Osteocyte (in vitro differentiated cells): ENCODE data around the gene SCYGR4. TPM values are rescaled to one million over a fixed set of nuclear protein-coding genes. Genes with fewer than 3 reads are reported as not detected.

Experiments used
- DNase-seq: peaks from one replicate; pipeline ENCODE4 v3.0.0; 2021; ENCODE audit warnings: mixed read lengths; ENCODE audit not compliant: unreplicated experiment; ENCODE audit errors: extremely low spot score
- H3K27ac Mint-ChIP-seq: one replicate; pipeline ENCODE4 v1.8.0; 2021; ENCODE audit warnings: mild to moderate bottlenecking, mixed read lengths; ENCODE audit not compliant: unreplicated experiment
- H3K27me3 Mint-ChIP-seq: one replicate; pipeline ENCODE4 v1.8.0; 2021; ENCODE audit warnings: mixed read lengths; ENCODE audit not compliant: unreplicated experiment
- H3K36me3 Mint-ChIP-seq: one replicate; pipeline ENCODE4 v1.8.0; 2021; ENCODE audit warnings: mixed read lengths; ENCODE audit not compliant: unreplicated experiment
- H3K4me1 Mint-ChIP-seq: one replicate; pipeline ENCODE4 v1.8.0; 2021; ENCODE audit warnings: mixed read lengths; ENCODE audit not compliant: unreplicated experiment
- H3K4me3 Mint-ChIP-seq: one replicate; pipeline ENCODE4 v1.8.0; 2021; ENCODE audit warnings: mild to moderate bottlenecking, moderate library complexity, mixed read lengths; ENCODE audit not compliant: unreplicated experiment
- H3K9me3 Mint-ChIP-seq: one replicate; pipeline ENCODE4 v1.8.0; 2021; ENCODE audit warnings: mixed read lengths; ENCODE audit not compliant: unreplicated experiment
- total RNA-seq: library from RNA; stranded (reverse); gene quantifications from 2 replicates; pipeline ENCODE4 v1.2.1, GENCODE V29; 2021
- TF ChIP-seq, protein P1 (sequence below): fragments of 200-600 bp; sonication (generic); IDR thresholded peaks from 2 replicates; pipeline ENCODE4 v1.5.0; 2021; ENCODE audit warnings: antibody characterized with exemption, mild to moderate bottlenecking, moderate library complexity

SCYGR4 gene
- total RNA-seq, 1 donor from 2014 or later: not detected

GRCh38 chr2:227613272-227613660 lies 4.0 kb upstream of the SCYGR4 start:
- DNase-seq: no peak
- H3K4me3 Mint-ChIP-seq: no peak overlapping the region
- H3K36me3 Mint-ChIP-seq: no peaks in the 10 kb centered on the region
- H3K4me1 Mint-ChIP-seq: peaks cover 4% of the 10 kb centered on the region
- H3K27ac Mint-ChIP-seq: no peak overlapping the region
- H3K27me3 Mint-ChIP-seq: peaks cover 5% of the 10 kb centered on the region
- H3K9me3 Mint-ChIP-seq: no peaks in the 10 kb centered on the region
- TF ChIP-seq, protein P1, sequence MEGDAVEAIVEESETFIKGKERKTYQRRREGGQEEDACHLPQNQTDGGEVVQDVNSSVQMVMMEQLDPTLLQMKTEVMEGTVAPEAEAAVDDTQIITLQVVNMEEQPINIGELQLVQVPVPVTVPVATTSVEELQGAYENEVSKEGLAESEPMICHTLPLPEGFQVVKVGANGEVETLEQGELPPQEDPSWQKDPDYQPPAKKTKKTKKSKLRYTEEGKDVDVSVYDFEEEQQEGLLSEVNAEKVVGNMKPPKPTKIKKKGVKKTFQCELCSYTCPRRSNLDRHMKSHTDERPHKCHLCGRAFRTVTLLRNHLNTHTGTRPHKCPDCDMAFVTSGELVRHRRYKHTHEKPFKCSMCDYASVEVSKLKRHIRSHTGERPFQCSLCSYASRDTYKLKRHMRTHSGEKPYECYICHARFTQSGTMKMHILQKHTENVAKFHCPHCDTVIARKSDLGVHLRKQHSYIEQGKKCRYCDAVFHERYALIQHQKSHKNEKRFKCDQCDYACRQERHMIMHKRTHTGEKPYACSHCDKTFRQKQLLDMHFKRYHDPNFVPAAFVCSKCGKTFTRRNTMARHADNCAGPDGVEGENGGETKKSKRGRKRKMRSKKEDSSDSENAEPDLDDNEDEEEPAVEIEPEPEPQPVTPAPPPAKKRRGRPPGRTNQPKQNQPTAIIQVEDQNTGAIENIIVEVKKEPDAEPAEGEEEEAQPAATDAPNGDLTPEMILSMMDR: no peak

DNA sequence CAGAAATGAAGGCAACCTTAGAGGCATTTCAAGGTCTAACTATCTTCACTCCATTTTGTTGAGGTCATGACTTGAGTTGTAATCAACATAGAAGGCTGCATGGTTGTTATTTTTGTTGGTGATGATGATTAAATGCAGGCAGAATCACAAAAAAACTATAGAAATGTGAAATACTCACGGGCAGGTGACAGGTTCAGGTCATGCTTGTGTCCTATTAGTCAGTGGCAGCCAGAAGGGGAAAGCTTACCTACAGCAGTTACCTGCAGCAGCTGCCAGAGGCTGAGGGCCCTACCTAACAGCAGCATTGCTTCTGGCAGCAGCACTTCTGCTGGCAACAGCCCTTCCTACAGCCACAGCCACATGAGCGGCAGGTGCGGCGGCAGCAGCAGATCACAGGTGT lies 3.1 kb upstream of the SCYGR4 start:
- Mint-ChIP-seq H3K9me3 (no peaks in the 10 kb centered on the region), H3K36me3 (no peaks in the 10 kb centered on the region), H3K4me3 (no peak overlapping the region), H3K4me1 (peaks cover 4% of the 10 kb centered on the region), H3K27ac (no peak overlapping the region), H3K27me3 (peaks cover 5% of the 10 kb centered on the region)
- no peak for DNase-seq
- TF ChIP-seq, protein P1: no peak

- no peak within 1 kb of the TSS for H3K4me3 Mint-ChIP-seq
- peaks cover 5% of the 10 kb centered on the region for H3K27me3 Mint-ChIP-seq
- H3K27ac Mint-ChIP-seq: no peak within 1 kb of the TSS
- TF ChIP-seq, protein P1: no peak
- no peak for DNase-seq
- no peaks in the 10 kb centered on the region for H3K36me3 Mint-ChIP-seq
- H3K4me1 Mint-ChIP-seq: peaks cover 4% of the 10 kb centered on the region
- no peaks in the 10 kb centered on the region for H3K9me3 Mint-ChIP-seq
These were observed 2.6 kb upstream of the SCYGR4 start, which contains the start of gene SCYGR3 for GRCh38 chr2:227614740-227615139. Gene SCYGR3, minus strand, starts transcription at chr2:227614840. Its CDS starts 0 bp downstream, at chr2:227614840.

DNA sequence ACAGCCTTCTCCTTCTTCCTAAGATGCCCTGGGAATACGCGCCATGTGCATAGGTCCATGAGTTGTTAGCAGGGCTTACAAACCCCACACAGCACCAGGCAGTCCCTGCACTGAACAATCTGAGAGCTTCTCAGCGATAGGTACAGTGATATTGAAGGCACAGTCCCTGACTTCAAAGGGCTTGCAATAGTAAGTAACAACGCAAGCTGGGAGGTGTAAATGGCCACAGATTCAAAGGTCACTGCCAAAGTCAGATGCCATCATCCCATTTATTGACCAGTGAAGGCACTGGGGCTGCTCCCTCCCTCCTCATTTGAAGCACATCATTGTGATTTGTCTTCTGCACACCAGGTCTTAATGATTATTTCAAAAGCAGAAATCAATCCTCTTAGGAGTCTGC lies 2.1 kb upstream of the SCYGR4 start:
- H3K27ac Mint-ChIP-seq: no peak overlapping the region
- no peaks in the 10 kb centered on the region for H3K36me3 Mint-ChIP-seq
- DNase-seq: no peak
- H3K4me3 Mint-ChIP-seq: no peak overlapping the region
- H3K9me3 Mint-ChIP-seq: no peaks in the 10 kb centered on the region
- TF ChIP-seq, protein P1: no peak
- peaks cover 5% of the 10 kb centered on the region for H3K27me3 Mint-ChIP-seq
- H3K4me1 Mint-ChIP-seq: peaks cover 4% of the 10 kb centered on the region

DNA sequence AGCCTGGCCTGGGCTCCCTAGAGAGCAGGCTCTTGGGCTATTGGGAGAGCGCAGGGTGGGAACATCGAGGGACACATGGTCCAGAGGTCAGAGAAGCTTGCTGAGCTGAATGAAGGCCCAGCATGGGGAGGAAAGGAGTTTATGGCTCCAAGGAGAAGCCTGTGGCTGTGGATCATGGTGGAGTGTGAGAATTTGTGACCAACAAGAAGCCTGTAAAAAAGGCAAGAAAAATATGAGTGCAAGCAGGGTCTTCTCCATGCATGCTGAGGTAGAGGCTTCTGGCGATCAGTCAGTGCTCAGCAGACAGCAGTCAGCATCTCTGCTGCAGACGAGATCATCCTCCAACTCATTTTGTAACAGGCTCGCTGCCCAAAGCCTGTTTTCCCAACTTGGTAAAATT lies 1.4 kb upstream of the SCYGR4 start:
- no peaks in the 10 kb centered on the region for H3K36me3 Mint-ChIP-seq
- H3K9me3 Mint-ChIP-seq: no peaks in the 10 kb centered on the region
- H3K27ac Mint-ChIP-seq: no peak overlapping the region
- peaks cover 5% of the 10 kb centered on the region for H3K27me3 Mint-ChIP-seq
- TF ChIP-seq, protein P1: no peak
- H3K4me3 Mint-ChIP-seq: no peak overlapping the region
- DNase-seq: no peak
- H3K4me1 Mint-ChIP-seq: peaks cover 4% of the 10 kb centered on the region
